ENCODE measurements around the gene EMILIN2.
A peak's percentile ranks its signal among the peaks of the same experiment; 100 is the strongest.

Gene EMILIN2

GRCh38 chr18:2879889-2880288, 33.1 kb downstream of the EMILIN2 start:
- no peak for DNase-seq

- no peak for DNase-seq
These were observed 33.7 kb downstream of the EMILIN2 start for GRCh38 chr18:2880473-2880872.

GRCh38 chr18:2881088-2881839, 34.5 kb downstream of the EMILIN2 start:
- peak in 1 of 2 experiments; percentile 31 for DNase-seq

- DNase-seq: no peak
These were observed 35.0 kb downstream of the EMILIN2 start for GRCh38 chr18:2881840-2882195.

GRCh38 chr18:2882201-2882600, 35.4 kb downstream of the EMILIN2 start:
- no peak for DNase-seq

- DNase-seq: no peak
These were observed 36.4 kb downstream of the EMILIN2 start for GRCh38 chr18:2883076-2883735.

- DNase-seq: no peak
These were observed 38.0 kb downstream of the EMILIN2 start for GRCh38 chr18:2884706-2885285.

GRCh38 chr18:2887470-2887869, 40.7 kb downstream of the EMILIN2 start:
- no peak for DNase-seq

- no peak for DNase-seq
These were observed 43.0 kb downstream of the EMILIN2 start for GRCh38 chr18:2889761-2890192.

GRCh38 chr18:2890606-2891005, 43.8 kb downstream of the EMILIN2 start:
- DNase-seq: no peak

GRCh38 chr18:2891526-2892431, 45.0 kb downstream of the EMILIN2 start:
- no peak for DNase-seq

- DNase-seq: no peak
These were observed 46.2 kb downstream of the EMILIN2 start for GRCh38 chr18:2893056-2893455.

- DNase-seq: no peak
These were observed 46.9 kb downstream of the EMILIN2 start for GRCh38 chr18:2893676-2894075.

GRCh38 chr18:2894131-2894840, 47.5 kb downstream of the EMILIN2 start:
- DNase-seq: no peak

- DNase-seq: no peak
These were observed 48.1 kb downstream of the EMILIN2 start for GRCh38 chr18:2894841-2895370.

GRCh38 chr18:2895391-2895790, 48.6 kb downstream of the EMILIN2 start:
- no peak for DNase-seq

- no peak for DNase-seq
These were observed 50.2 kb downstream of the EMILIN2 start for GRCh38 chr18:2896990-2897389.

GRCh38 chr18:2897448-2898185, 50.8 kb downstream of the EMILIN2 start:
- DNase-seq: no peak

GRCh38 chr18:2898186-2898640, 51.4 kb downstream of the EMILIN2 start:
- DNase-seq: no peak

- no peak for DNase-seq
These were observed 54.0 kb downstream of the EMILIN2 start for GRCh38 chr18:2900684-2901422.

Data from SHP77 (cell line).